Sigmoid colon (tissue), 4 donors: ENCODE measurements around the gene TEN1.

Experiments
- EP300 ChIP-seq, 4 donors: sonication (generic); formaldehyde crosslinking; IDR thresholded peaks; one replicate each; pipeline ENCODE4 v1.6.1; 2017; ENCODE audit warnings: antibody characterized with exemption in 4 of 4
- TF ChIP-seq, protein P1 (sequence below), 4 experiments: fragments of 450-650 bp in 3 of 4; fragments of 200-600 bp in 1 of 4; IDR thresholded peaks; one replicate each; pipeline ENCODE4 v1.5.1; 2016 to 2019; ENCODE audit warnings: antibody characterized with exemption in 4 of 4, mild to moderate bottlenecking in 3 of 4, moderate library complexity in 2 of 4

DNA sequence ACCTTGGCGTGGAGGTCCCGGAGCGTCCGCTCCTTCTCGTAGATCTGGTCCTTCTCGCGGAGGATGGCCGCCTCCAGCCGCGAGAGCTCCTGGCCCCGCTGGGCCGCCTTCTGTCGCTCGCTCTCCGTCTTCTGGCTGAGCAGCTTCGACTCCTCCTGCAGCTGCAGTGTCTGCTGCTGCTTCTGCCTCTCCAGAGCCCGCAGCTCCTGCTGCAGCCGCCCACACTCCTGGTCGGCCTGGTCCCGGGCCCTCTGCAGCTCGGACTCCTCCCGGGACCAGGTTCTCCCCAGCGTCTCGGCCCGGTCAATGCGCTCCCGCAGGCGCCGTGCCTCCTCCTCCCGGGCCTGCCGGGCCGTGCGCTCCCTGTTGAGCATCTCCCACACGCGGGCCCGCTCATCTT is 29.2 kb downstream of the TEN1 start:
- TF ChIP-seq, protein P1, sequence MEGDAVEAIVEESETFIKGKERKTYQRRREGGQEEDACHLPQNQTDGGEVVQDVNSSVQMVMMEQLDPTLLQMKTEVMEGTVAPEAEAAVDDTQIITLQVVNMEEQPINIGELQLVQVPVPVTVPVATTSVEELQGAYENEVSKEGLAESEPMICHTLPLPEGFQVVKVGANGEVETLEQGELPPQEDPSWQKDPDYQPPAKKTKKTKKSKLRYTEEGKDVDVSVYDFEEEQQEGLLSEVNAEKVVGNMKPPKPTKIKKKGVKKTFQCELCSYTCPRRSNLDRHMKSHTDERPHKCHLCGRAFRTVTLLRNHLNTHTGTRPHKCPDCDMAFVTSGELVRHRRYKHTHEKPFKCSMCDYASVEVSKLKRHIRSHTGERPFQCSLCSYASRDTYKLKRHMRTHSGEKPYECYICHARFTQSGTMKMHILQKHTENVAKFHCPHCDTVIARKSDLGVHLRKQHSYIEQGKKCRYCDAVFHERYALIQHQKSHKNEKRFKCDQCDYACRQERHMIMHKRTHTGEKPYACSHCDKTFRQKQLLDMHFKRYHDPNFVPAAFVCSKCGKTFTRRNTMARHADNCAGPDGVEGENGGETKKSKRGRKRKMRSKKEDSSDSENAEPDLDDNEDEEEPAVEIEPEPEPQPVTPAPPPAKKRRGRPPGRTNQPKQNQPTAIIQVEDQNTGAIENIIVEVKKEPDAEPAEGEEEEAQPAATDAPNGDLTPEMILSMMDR (IDR thresholded peaks at IDR 0.05) = no peak
- no peak for TF ChIP-seq EP300 (IDR thresholded peaks at IDR 0.05)
